C4-2B (cell line): ENCODE results near the gene MAGEA4.

Experiments
- ZFX ChIP-seq: fragments of 450-650 bp; IDR thresholded peaks from 2 replicates; pipeline ENCODE4 v1.6.1; 2017
- TF ChIP-seq, protein P1 (sequence below): fragments of 450-650 bp; conservative IDR thresholded peaks from 2 replicates; pipeline ENCODE4 v1.5.1; 2017; ENCODE audit warnings: mild to moderate bottlenecking

DNA sequence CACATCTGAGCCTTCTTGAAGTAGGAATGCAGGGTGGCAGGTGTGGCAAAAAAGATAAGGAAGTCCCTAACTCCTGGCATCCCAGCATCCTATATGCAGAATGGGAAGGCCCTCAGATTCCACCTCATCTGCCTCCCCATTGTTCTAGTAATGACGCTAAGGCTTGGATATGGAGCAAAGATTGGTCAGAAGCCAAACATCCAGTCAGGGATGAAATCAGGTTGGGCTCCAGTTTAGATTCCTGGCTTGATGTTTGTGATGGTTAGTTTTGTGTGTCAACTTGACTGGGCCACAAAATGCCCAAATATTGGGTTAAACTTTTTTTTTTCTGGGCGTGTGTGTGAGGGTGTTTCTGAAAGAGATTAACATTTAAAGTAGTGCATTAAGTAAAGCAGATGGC lies 39.6 kb upstream of the MAGEA4 start:
- TF ChIP-seq, protein P1, sequence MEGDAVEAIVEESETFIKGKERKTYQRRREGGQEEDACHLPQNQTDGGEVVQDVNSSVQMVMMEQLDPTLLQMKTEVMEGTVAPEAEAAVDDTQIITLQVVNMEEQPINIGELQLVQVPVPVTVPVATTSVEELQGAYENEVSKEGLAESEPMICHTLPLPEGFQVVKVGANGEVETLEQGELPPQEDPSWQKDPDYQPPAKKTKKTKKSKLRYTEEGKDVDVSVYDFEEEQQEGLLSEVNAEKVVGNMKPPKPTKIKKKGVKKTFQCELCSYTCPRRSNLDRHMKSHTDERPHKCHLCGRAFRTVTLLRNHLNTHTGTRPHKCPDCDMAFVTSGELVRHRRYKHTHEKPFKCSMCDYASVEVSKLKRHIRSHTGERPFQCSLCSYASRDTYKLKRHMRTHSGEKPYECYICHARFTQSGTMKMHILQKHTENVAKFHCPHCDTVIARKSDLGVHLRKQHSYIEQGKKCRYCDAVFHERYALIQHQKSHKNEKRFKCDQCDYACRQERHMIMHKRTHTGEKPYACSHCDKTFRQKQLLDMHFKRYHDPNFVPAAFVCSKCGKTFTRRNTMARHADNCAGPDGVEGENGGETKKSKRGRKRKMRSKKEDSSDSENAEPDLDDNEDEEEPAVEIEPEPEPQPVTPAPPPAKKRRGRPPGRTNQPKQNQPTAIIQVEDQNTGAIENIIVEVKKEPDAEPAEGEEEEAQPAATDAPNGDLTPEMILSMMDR = no peak
- TF ChIP-seq ZFX = no peak
